ENCODE data around the gene SPRR5. TPM values are rescaled to one million over a fixed set of nuclear protein-coding genes. Genes with fewer than 3 reads are reported as not detected.

Gene SPRR5
- total RNA-seq: not detected
- long read RNA-seq, donor 1: 0 reads
- long read RNA-seq, donor 2: 0 reads

GRCh38 chr1:152946651-152947256, at the start of gene SPRR5:
SPRR5 (plus strand) TSS chr1:152947206; CDS start chr1:152948555, 1,349 bp downstream.
- intact Hi-C loops (cut with DNase I): no loop called here
- no peak for DNase-seq (ENCODE audit: low spot score)

GRCh38 chr1:152899027-152899426, 48.0 kb upstream of the SPRR5 start:
- intact Hi-C loops (cut with DNase I): no loop called here
- no peak for DNase-seq (ENCODE audit: low spot score)

GRCh38 chr1:152899883-152900282, 47.1 kb upstream of the SPRR5 start:
- no peak for DNase-seq (ENCODE audit: low spot score)
- intact Hi-C loops (cut with DNase I): loop anchor here in 1 of 2 donors (10.0 kb wide), 1 partner anchor 55 kb away; the partner anchor contains the start of gene LCE6A

- DNase-seq (ENCODE audit: low spot score): no peak
- intact Hi-C loops (cut with DNase I): loop anchor here in 1 of 2 donors (10.0 kb wide), 1 partner anchor 57 kb away; the partner anchor contains the start of gene LCE6A
These were observed 45.4 kb upstream of the SPRR5 start for GRCh38 chr1:152901631-152902030.

- DNase-seq (ENCODE audit: low spot score): no peak
- intact Hi-C loops (cut with DNase I): loop anchor here in 1 of 2 donors (10.0 kb wide), 1 partner anchor 58 kb away; the partner anchor contains the start of gene LCE6A
These were observed 44.4 kb upstream of the SPRR5 start for GRCh38 chr1:152902636-152903035.

GRCh38 chr1:152904688-152905440, 42.1 kb upstream of the SPRR5 start:
- intact Hi-C loops (cut with DNase I): loop anchor here in 1 of 2 donors (10.0 kb wide), 1 partner anchor 60 kb away; the partner anchor contains the start of gene LCE6A
- no peak for DNase-seq (ENCODE audit: low spot score)

- DNase-seq (ENCODE audit: low spot score): no peak
- intact Hi-C loops (cut with DNase I): loop anchor here in 1 of 2 donors (10.0 kb wide), 1 partner anchor 61 kb away; the partner anchor contains the start of gene LCE6A
These were observed 40.9 kb upstream of the SPRR5 start for GRCh38 chr1:152906023-152906565.

- intact Hi-C loops (cut with DNase I): loop anchor here in 1 of 2 donors (10.0 kb wide), 1 partner anchor 63 kb away; the partner anchor contains the start of gene LCE6A
- no peak for DNase-seq (ENCODE audit: low spot score)
These were observed 39.1 kb upstream of the SPRR5 start, which contains the start of gene IVL for GRCh38 chr1:152907686-152908601. IVL (plus strand) TSS chr1:152908546; CDS start chr1:152909798, 1,252 bp downstream.

- no peak for DNase-seq (ENCODE audit: low spot score)
- intact Hi-C loops (cut with DNase I): loop anchor here in 1 of 2 donors (10.0 kb wide), 1 partner anchor 64 kb away; the partner anchor contains the start of gene LCE6A
These were observed 37.8 kb upstream of the SPRR5 start for GRCh38 chr1:152909206-152909605.

GRCh38 chr1:152912471-152912870, 34.5 kb upstream of the SPRR5 start:
- DNase-seq (ENCODE audit: low spot score): no peak
- intact Hi-C loops (cut with DNase I): no loop called here

GRCh38 chr1:152912900-152913299, 34.1 kb upstream of the SPRR5 start:
- no peak for DNase-seq (ENCODE audit: low spot score)
- intact Hi-C loops (cut with DNase I): no loop called here

GRCh38 chr1:152917794-152918193, 29.2 kb upstream of the SPRR5 start:
- no peak for DNase-seq (ENCODE audit: low spot score)
- intact Hi-C loops (cut with DNase I): no loop called here

- intact Hi-C loops (cut with DNase I): no loop called here
These were observed 27.9 kb upstream of the SPRR5 start for GRCh38 chr1:152919071-152919470.

GRCh38 chr1:152924191-152924590, 22.8 kb upstream of the SPRR5 start:
- DNase-seq (ENCODE audit: low spot score): no peak
- intact Hi-C loops (cut with DNase I): no loop called here

More at GRCh38 chr1:152919071-152919470, 27.9 kb upstream of the SPRR5 start:
- DNase-seq (ENCODE audit: low spot score): no peak

- intact Hi-C loops (cut with DNase I): no loop called here
- DNase-seq (ENCODE audit: low spot score): no peak
These were observed 20.9 kb upstream of the SPRR5 start for GRCh38 chr1:152926091-152926490.

- DNase-seq (ENCODE audit: low spot score): no peak
These were observed 18.3 kb upstream of the SPRR5 start for GRCh38 chr1:152928671-152929070.

GRCh38 chr1:152932170-152932811, 14.7 kb upstream of the SPRR5 start:
- no peak for DNase-seq (ENCODE audit: low spot score)
- intact Hi-C loops (cut with DNase I): no loop called here

More at GRCh38 chr1:152928671-152929070, 18.3 kb upstream of the SPRR5 start:
- intact Hi-C loops (cut with DNase I): no loop called here

GRCh38 chr1:152933196-152933595, 13.8 kb upstream of the SPRR5 start:
- DNase-seq (ENCODE audit: low spot score): no peak
- intact Hi-C loops (cut with DNase I): no loop called here
